Activated CD4-positive, alpha-beta T cell treated with anti-CD3 and anti-CD28 coated beads for 4 hours (primary cell): ENCODE results near the gene WDR6.

Source experiments
- DNase-seq, 2 donors: peaks; one replicate each; pipeline ENCODE4 v3.0.0-alpha.2; 2020

WDR6 gene

DNA sequence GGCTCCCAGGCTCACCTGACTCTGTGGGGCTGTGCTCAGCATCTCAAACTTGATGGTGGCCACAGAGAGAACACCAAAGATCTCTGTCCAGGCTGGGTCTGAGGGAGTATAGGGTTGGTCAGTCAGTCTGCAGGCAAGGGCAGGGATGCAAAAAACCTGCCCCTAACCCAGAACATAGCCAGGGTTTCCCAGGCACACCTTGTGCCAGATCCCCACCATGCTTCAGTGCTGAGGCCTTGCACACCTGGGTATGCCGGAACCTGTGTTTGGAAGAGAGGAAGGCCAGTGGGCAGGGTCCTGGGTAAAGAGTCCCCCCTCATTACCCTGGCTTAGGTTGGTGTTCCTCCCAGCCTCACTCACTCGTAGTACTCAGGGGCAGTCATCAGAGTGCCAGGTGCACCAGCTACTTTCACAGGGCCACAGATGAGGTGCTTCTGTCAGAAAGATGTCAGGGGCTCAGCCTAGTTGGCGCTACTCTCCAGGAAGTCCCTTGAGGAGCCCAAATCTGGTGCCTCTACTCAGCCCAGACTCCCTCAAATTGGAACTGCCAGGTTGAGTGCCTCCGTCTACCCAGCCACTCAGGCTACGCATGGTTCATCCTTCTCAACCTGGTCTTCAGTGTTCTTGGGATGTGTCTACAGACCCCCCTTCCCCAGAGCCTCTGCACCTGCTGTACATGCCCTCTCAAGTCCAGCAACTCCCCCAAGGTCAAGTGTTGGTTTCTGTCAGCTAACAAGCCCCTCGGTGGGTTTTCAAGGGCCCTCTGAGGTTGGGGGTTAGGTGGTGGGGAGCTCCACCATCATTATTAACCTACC lies 9.4 kb downstream of the WDR6 start:
- no peak for DNase-seq

DNA sequence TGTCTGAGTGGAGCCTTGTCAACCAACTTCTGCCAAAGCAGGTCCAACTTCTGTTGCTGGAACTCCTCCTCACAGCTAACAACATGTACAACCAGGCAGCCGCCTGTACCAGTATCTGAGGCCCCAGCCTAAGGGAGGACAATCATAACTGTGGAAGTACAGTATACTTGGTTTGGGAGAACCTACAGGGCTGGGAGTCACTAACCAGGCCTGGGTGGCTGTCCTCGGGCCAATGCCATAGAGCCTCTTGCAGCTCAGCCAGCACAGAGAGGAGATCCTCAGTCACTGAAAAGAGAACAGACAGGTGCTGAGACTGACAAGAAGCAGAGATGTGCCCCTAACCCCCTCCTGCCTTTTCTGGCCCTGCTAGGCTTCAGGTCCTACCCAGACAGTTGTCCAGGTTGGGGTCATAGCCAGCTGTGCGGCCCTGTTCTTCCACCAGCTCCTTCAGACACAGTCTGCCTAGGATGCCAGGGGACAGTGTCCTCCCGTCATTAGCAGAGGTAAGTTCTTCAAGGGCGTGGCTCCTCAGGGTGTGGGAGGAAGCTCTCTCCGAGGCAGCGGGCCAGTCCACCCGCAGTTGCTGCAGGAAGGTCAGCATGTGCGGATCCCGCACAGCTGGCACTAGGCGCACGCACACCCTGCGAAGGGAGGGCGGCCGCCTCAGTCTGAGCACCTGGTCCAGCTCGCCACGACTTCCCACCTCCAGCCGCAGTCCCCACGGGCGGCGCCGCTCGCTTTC lies 10.2 kb downstream of the WDR6 start:
- DNase-seq: no peak

DNA sequence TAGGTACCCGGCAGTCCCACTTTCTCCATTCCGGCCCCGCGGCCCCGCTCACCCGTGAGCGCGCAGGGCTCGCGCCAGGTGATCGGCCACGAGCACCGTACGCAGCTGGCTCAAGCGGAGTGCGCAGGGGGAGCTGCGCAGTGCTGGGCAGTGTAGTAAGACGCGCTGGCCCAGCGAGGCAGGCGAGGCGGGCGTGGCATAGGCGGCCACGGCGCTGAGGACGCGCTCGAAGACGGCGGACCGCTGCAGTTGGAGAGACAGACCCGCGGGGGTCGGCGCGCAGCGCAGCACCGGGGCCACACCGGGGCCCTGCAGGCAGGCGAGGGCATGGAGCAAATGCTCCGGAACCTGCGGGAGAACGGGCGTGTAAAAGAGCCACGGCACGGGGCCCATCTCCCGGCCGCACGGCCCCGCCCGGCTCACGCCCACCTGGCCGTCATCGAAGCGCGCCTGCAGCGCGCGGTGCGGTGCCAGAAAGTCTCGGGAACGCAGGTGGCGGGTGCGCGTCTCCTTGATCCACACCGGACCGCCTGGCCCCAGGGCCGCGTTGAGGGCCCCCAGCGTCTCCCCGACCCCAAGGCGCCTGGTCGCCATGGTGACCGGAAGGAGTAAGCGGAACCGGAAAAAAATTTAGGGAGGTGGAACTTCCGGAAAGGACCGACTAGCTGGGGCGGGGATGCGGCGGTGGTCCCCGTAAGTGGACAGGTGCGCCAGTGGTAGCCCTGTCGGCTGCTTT lies 10.9 kb downstream of the WDR6 start, which contains the start of gene DALRD3:
Gene DALRD3 (minus strand): TSS at position 610 of the 736 bp plus-strand sequence. CDS start 16 bp downstream, at position 594.
- peak; percentile 44 to 52 for DNase-seq

DNA sequence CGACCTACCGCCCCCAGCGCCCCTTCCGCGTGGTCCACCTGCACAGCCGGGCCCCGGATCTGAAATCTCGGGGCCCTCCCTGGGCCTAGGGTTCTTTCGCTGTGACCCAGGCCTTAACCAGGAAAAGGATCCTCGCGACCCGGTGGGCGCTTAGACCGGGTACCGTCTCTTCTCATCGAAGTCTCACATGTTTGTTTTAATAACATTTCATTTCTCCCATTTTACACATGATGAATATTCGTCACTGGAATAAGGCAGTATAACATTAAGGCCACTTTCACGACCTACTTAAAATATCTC lies 11.5 kb downstream of the WDR6 start:
- DNase-seq: no peak

DNA sequence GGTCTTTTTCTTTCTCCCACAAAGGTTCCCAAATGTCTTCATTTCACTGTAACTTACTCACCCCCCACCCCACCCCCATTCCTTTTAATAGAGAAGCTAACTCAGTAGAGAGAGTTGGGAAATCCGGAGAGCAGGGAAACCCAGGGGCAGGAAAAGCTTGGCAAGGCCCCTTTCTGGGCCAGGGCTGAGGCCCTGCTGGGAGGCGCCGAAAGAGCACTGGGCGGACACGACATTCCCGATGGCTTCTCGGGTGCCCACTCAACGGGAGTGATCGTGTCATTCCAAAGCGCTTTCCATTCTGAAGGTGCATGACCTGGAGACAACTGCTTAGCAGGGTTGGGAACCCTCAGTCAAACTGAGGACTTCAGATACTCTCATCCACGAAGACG lies 12.7 kb downstream of the WDR6 start:
- DNase-seq: no peak

DNA sequence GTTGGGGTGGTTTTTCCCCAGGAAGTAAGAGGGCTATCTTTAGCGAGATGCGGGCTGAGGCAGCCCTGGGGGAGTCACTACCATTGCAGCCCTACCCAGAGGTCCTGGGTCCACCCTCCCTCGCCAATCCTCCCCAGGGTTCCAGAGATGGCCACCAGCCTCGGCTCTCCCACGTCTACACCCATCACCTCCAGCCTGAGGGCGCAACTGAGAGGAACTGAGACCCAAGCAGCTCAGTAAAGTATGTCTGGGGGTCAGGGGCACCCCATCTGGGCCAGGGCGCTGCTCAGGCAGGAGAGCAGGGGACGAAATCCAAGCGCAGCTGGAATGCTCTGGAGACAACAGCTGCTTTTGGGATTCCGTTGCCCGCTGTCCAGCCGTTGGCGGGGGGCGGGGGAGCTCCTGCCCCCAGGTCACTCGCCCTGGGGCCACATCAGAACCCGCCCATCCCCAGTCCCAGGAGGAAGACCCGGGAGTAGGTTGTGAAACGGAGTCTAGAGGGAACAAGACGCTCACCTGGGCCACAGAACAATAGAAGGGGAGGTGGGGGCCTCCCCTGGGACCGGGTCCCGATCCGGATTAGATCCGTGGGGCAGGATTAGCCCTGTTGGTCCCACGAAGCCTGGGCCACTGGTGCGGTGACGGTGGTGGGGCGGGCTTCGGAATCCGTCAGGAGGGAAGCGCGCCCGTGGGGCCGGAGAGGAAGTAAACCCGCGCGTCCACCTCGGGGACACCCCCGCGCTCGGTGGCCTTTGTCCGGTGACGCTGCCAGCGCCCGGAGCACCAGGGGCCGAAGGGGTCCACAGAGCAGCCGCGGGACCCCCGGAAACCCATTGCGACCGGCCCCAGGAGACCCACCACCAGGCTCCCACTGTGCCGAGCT lies 13.4 kb downstream of the WDR6 start:
- DNase-seq: no peak

DNA sequence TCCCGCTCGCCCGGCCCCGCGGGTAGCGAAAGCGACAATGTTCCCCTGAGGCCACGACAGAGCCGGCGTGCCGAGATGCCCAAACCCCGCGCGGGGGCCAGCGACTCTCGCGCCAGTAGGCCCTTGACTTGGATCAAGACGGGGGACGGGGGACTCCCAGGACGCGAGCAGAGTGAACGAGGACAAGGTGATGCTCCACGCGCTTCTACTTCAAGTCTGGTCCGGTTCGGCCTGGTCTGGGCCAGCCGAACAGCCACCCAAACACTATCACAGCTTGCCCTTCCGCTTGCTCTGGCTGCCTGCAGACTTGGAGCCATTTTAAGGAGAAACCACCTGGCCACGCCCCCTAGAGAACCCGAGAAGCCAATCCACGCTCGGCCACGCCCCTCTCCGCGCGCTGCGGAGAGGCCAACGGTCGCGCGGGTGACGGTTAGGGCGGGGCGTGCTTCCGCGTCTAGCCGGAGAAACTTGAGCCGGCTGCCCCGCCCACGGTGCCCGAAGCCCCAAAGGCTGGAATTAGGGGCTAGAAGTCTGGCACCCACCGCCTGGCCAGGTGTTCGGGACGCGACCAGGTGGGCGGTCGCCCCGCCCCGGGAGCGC lies 14.1 kb downstream of the WDR6 start:
- DNase-seq: peak; percentile 99

DNA sequence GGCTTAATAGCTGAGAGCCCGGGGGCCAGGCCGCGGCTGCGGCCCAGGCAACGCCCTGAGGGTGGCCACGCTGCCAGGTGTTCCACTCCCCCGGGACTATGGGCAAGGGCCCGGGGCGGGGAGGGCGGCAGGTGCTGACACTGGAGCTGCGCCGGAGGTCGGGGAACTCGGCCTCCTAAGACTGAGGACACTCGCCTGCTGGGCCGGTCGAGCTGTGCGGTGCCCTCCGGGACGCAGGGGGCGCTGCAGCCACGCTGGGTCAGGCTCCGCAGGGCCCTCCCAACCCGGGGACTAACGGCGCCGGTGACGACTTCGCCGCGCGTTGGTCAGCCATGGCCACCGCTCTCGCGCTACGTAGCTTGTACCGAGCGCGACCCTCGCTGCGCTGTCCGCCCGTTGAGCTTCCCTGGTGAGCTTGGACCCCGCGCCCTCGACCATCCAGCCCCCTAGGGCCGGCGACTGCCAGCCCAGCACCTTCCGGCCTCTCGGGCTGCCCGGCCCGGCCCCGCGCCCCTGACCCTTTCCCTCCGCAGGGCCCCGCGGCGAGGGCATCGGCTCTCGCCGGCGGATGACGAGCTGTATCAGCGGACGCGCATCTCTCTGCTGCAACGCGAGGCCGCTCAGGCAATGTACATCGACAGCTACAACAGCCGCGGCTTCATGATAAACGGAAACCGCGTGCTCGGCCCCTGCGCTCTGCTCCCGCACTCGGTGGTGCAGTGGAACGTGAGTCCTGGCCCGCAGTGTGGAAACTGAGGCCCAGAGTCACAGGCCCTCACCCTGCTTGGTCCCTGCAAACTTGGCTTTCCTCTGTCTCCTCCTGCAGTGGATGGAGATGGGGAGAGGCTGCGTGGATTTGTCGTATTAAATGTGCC lies 14.9 kb downstream of the WDR6 start, which contains the start of gene NDUFAF3:
Gene NDUFAF3 (plus strand): TSS at position 309 of the 875 bp plus-strand sequence. CDS start 24 bp downstream, at position 333.
- peak; percentile 88 to 90 for DNase-seq

DNA sequence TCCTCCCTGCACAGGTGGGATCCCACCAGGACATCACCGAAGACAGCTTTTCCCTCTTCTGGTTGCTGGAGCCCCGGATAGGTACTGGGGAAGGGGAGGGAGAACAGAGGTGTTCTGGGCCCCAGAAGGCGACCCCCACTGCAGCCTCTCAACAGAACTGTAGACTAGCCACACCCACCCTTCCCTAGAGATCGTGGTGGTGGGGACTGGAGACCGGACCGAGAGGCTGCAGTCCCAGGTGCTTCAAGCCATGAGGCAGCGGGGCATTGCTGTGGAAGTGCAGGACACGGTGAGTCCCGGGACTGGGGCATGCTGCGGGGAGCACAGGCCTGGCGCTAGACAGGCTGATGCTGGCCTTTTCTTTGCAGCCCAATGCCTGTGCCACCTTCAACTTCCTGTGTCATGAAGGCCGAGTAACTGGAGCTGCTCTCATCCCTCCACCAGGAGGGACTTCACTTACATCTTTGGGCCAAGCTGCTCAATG lies 15.5 kb downstream of the WDR6 start:
- no peak for DNase-seq

DNA sequence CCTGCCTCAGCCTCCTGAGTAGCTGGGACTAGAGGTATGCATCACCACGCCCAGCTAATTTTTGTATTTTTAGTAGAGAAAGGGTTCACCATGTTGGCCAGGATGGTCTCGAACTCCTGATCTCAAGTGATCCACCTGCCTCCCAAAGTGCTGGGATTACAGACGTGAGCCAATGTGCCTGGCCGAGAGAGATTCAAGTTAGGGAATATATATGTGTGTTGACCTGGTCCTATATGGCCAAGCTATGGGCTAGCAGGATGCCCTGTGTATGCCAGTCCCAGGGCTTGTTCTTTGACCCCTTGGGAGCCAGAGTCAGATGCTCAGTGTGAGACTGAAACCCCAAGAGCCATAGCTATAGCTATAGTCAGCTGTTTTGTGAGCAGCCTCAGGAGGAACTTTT lies 16.6 kb downstream of the WDR6 start:
- no peak for DNase-seq

DNA sequence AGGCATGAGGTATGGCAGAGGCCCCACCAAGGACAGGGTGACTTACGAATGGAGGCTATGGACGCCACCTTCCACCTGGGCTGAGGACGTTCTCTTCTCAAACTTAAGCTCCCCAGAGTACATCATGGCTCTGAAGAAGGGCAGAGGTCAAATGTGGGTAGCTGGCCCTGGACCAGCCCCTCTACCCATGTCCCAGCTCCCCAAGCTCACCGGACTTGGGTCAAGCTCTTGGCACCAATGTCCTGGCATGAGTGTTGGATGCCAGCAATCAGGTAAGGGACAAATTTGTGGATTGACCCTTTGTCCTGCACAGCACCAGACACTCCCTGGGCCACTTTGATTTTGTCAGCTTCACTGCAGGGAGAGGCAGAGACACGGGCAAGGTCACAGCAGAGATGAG lies 17.3 kb downstream of the WDR6 start:
- DNase-seq: no peak

DNA sequence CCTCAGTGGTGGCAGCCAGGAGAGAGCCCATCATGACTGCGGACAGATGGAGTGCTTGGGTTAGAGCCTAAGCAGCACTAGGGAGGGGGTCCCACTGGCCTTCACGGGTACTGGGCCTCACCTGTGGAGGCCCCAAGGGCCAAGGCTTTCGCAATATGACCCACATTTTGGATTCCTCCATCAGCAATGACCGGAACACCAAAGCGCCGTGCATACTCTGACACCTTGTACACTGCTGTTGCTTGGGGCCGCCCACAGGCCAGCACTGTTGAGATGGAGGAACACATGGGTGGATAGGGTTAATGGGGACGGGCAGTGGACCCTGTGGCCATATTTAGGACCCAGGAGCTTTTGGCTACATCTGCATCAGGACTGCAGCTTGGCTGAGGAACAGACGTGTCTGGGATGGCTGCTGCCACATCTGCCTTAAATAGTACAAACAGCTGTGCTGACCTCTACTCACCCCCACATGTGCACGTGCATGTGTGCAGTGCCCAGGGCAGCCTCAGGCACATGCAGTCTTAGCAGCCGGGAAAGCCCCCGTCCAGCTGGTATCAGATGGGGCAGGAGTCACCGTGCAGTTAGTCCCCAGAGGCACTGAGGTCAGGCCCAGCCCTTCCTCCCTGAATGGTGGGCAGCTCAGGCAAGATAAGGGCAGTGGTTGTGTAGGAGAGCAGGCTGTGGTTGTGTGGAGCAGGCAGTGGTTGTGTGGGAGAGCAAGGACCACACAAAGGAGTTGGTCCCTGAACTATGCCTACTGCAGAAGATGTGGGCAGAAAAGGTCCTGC lies 18.0 kb downstream of the WDR6 start:
- no peak for DNase-seq

DNA sequence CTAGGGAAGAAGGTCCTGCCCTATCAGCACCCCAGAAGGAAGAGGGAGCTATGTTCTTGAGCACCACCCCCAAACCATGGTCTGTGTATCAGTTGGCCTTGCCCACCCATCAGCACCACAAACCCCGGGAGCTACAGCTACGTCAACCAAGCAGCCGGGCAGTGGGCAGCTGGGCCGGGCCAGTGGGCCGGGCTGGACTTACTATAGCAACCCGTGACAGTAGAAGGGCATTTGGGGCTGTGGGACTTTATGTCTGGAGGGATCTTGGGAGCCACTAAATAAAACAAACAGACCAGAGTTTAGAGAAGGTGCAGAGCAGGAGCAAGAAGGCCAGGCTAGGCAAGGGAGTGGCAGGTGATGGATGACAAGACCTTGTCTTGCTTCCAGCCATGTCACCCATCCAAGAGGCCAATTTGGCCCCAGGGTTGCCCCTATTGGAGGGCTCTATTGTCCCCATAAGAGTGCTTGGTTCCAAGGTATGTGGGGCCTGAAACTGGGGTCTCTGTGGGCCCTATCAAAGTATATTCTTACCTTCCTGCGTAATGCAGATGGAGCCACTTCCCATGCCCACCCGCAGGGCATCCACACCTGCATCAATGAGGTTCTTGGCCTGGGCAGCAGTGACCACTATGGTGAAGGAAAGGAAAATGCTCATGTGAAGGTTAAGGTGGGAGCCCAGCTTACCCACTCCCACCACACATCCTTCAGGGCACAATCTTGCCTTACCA lies 18.8 kb downstream of the WDR6 start:
- DNase-seq: no peak

DNA sequence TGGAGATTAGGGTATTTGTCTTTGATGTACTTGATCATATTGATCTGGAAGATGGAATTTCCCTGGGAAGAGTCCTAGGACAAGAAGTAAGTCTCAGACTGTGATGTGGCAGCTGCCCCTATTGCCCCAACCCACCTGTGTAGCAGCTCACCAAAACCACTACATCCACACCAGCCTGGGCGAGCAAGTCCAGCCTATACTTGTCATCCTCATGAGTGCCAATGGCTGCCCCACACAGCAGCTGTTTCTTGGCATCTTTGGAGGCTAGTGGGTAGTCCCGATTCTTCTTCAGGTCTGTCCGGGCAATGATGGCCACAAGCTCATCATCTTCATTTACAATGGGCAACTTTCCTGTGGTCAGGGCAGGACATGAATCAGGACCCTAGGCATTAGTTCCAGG lies 19.3 kb downstream of the WDR6 start:
- no peak for DNase-seq

DNA sequence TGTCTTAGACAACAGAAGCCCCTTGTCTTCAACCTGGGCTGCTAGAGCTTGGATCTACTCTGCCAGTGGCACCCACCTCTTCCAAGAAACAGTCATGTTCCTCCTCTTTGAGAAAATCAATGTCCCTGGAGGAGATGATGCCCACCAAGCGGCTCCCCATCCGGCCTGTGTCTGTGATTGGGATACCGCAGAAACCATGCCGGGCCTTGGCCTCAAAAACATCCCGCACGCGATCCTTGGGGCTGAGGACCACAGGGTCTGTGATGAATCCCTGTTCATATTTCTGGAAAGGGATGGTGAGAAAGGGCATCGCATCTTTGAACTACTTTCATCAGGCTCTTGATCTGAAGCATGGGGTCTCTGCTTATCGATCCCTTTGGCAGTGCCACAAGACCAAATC lies 20.4 kb downstream of the WDR6 start:
- DNase-seq: no peak

DNA sequence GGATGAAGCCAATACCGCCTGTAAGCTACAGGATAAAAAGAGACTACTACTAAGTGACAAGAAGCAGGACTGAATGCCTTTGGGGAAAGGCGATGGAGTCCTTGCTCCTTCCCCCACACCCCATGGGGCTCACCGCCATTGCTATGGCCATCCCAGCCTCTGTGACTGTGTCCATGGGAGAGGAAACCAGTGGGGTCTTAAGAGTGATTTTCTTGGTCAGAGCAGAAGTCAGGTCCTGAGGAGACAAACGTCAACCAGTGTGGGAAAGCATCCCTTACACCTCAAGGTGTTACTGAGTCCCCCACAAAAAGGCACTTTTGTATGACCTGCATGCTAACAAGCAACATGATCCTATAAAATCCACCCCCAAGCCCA lies 21.1 kb downstream of the WDR6 start:
- DNase-seq: no peak

DNA sequence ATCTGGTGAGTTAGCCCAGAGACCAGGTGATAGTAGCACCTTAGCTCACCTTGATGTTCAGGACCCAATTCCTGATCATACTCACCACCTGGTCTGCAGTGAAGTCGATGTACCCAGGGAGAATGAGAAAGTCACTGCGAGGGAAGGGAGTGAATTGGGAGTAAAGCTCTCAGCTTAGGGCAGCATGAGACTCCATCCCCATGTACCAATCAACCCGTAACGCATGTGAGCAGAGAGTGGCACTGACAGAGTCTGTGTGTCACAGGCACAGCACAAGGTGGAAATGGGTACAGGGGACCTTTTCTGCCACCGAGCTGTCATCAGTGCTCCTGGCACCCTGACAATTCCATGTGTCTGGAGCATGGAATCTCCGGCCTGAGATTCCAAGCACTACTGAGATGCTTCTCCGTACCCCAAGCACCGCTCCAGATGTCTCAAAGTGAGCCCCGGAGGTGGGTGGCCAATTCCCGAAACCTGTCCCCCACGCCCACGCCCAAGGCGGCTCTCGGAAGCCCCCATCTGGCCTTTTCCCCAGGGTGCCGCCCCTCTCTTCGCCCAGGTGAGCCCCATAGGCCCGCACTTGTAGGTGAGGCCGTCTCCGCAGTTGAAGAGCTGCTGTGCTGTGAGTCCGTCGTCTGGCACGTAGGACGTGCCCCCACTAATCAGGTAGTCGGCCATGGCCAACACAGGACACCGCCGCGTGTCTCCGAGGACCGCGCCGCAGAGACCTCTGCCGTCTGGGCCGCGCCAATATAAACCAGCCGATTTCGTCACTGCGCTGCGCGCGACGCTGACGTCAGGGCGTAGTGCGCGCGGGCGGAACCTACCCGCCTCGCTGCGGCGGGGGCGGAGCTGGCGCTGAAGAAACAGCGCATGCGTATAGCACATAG lies 21.7 kb downstream of the WDR6 start, which contains the start of gene IMPDH2:
Gene IMPDH2 (minus strand): TSS at position 726 of the 890 bp plus-strand sequence. CDS start 48 bp downstream, at position 678.
- peak; percentile 92 to 93 for DNase-seq

DNA sequence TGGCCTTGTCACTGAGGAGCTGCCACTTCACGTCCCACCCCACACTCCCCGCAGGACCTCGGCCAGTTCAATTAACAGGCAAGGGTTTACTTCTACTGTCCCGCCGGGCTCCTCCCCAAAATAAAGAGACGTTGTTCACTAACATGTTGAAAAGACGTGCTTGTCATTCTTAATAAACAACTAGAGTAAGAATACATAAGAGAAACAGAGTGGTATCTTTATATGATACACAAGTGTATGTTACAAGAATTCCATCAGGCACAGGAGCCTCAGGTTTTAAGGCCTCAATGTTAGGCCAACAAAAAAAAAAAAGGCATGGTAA lies 22.3 kb downstream of the WDR6 start:
- DNase-seq: no peak
